RCC 7860 (cell line): Measurements from ENCODE around the gene NID1.
"Not testable (repeated sequence)": the region's sequence is repeated elsewhere in the genome, so short reads cannot be mapped to it uniquely, and the experiment has no call there.

ENCODE experiments used
- DNase-seq: peaks from one replicate; pipeline ENCODE4 v3.0.0-alpha.2; 2015; ENCODE audit warnings: low spot score
- FAIRE-seq: peaks from 2 replicates; lab custom pipeline; 2012; peaks lifted over from hg19 to GRCh38; lab: Jason Lieb, UNC

Gene NID1

DNA sequence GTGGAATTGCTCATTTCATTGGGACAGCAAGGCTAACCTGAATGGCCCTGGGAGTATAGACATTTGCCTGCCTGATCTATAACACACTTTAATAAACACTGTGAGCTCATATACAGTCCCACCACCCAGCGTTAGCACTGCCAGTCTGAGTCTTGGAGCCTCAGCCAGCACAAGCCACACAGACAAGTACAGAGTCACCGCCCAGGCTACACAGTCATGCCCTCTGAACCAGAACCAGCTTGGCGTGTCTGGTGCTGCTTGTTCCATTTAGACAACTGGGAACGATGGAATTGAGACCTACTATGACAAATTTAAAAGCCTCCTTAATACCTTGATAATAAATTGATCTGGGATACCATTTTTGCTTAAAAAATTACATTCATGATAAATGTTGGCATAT lies 31.6 kb downstream of the NID1 start:
- DNase-seq (no peak), FAIRE-seq (no peak)

DNA sequence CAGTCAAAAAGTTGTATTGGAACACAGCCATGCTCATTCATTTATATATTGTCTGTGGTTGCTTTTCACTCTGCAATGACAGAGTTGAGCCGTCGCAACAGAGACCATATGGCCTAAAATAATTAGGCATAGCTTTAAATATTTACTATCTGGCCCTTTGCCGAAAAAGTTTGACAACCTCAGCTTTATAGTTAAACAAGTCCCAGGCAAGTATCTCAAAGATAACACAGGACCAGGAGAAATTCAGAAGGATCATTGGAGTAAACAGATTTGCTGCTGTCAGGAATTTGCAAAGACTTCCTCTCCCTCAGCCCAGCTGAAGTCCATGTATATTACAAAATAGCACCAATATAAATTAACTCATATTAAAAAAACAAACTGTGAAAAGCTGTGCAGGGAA lies 34.4 kb downstream of the NID1 start:
- FAIRE-seq (no peak), DNase-seq (no peak)

DNA sequence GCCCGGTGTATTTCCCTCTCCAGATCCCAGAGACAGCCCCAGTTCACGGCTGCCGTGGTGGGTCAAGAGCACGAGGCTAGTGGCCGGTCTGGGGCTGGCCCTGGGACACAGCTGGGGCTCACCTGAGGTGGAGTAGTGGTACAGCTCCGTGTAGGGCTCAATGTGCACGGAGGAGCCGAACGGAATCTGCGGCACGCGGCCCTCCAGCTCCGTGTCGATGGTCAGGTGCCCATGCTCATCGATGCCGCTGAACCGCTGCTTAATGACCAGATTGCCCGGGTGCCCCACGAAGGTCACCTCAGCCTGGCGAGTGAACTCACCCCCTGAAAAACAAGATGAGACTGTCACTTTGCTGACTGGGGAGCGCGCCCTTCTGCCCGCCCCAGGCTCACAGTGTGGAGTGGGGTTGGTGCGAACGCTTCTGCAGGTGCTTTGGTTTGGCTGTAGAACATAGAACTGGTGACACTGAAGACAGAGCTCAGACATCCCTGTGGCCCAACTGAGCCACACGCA lies 35.4 kb downstream of the NID1 start:
- FAIRE-seq (no peak), DNase-seq (no peak)

DNA sequence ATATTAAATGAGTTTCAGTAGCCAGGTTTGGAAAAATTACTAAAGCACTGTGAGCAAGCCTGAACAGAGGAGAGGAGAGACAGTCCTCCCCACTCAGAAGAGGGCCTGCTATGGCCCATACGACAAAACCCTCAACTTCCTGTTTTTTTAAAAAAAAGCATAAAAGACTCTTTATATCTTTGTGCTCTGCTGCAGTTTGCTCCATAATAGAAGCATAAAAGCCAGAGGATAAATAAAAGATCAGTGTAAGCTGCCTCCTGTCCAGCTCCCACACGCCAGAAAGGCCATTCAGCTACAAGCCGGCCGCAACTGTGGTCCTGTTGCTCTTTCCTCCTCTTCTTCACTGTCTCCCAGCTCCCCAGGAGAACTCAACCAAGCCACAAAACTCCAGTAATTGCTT lies 37.8 kb downstream of the NID1 start:
- no peak for FAIRE-seq
- no peak for DNase-seq

DNA sequence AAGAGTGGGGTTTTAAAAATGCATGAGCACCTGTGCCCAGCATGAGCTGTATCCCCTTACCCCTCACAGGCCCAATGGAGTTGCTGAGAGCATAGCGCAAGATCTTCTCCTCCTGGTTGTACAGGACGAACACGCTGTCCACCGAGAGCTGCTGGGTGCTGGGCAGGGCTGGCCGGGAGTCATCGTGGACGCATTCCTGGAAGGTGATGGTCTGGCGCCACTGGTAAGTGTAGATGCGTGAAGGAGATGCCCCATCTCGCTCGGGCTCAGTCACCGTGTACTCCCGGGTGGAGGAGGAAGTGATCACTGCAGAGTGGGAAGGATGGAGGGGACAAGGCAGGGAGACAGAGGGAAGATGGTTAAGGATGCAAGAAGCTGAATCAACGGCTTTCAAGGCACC lies 39.1 kb downstream of the NID1 start:
- DNase-seq, result no peak
- no peak for FAIRE-seq

DNA sequence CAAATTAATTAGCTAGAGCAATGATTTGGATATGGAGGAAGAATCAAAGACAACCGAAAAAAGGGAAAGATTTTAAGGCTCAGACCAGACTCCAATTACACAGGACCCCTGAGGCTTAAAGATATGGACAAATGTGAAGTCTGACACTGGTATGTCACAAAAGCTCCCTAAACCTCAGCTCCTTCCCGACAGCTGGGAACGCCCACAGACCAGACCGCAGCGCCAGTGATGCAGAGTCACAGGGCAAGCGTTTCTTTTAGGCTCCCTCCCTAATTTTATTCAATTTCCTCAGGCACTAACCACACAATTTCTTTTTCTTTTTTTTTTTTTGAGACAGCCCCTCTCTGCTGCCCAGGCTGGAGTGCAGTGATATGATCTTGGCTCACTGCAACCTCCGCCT lies 40.2 kb downstream of the NID1 start:
- DNase-seq (no peak), FAIRE-seq (no peak)

DNA sequence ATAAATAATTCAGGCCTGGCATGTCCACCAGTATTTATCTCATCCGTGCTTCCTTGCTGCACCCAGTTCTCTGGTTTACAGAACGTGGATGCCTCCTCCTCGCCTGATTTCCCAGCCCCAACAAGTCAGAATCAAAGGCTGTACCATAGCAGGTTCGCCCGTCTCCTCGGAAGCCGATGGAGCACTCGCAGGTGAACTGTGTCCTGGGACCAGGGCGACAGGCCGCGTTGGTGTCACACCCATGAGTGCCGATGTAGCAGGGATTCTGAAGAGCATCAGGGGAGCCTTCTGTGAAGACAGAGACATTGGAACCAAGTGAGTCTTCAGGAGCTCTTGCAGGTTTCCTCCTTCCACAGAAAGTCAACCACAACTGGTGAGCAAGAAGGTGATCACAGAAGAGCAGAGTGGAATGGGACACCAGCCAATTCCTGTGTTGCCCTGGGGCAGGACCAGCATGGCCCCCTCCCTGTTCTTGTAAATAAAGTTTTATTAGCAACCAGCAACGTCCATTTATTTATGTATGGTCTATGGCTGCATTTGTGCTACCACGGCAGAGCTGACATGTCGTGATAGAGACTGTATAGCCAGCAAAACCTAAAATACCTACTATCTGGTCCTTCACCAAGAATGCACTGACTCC lies 40.8 kb downstream of the NID1 start:
- FAIRE-seq (no peak), DNase-seq (no peak)

DNA sequence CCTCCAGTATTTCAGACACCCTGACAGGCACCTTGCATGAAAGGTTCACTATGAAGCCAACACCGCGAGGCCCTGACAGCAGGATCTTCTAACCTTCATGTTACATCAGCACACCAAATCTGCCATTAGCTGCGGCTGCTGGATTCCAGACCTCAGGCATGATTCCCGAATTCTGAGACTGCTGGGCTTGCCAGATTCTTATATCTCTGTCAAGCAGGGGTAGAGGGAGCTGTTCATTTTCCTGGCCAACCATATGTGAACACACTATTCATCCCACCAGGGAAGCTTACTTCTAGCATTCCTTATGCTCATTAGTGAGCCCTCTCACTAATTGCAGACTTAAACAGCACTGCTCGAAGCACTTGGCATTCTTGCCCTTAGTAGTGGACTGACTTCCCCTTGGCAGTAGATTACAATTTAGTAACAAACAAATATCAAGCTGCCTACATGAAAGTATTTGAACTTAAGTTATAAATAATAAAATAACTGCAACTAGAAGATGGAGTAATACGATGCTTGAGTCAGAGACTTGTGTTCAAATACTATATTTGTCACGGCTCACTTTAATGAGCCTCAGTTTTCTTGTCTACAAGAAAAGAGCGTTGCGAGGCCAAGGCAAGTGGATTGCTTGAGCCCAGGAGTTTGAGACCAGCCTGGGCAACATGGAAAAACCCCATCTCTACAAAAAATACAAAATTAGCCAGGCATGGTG lies 43.3 kb downstream of the NID1 start:
- FAIRE-seq (no peak), DNase-seq (no peak)

DNA sequence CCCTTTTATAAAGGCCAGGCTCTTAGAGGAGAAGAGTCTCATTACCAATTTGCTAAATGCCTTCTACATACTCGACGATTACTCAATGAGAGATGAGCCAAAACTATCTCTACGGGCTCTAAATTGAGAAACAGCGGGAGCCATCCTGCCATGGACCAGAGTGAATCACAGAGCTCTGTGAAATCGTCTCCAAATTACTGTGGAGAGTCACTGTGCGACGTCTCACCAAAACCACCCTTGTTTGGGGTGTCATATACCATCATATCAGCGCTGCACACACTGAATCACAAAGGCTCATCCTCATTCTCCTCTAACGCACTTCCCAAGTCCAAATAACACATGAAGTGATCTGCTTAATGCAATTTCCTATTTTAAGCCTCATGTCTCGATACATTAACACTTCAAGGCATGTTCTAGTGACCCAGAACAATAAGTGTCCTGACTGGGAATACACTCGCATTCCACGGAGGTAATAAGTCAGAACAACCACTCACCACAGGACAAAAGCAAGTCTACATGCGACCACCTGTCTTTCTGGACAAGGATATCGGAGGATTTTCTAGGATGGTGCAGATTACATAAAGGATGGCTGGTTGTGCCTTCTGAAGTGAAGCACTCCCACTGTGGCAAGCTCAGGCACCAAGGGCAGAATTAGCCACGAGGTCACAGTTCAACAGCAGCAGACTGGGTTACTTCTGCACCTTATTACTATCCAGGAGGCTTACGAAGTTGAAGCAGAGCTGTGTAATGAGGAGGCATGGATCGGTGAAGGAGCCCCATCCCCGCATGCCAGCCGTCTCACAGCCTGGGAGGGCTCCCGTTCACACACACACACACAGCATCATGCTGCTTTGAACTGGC lies 44.3 kb downstream of the NID1 start:
- no peak for FAIRE-seq
- DNase-seq, result no peak

DNA sequence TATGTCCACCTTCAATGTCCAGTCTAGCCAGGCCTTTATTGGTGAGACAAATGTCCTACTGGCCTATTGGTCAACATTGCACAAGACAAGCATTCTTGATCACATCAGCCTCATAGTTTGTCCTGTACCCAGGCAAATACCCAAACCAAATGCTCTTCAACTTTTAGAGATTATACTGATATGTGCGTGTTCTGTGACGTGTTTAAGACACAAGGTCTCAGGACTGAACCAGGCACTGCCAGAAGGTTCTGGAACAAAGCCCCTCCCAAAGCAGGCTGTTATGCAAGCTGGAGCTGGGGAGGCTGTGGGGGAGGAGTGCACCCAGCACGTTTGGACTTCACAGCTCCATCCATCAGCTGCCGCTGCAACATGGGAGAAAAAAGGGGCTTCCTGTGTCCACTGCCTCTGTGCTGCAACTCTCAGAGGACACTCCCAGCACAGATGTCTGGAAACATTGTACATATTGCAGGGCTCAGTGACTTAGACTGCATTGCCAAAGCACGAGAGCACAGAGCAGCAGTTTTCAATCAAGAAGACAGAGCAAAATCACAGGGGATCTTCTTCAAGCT lies 45.9 kb downstream of the NID1 start:
- FAIRE-seq, result no peak
- DNase-seq, result no peak

DNA sequence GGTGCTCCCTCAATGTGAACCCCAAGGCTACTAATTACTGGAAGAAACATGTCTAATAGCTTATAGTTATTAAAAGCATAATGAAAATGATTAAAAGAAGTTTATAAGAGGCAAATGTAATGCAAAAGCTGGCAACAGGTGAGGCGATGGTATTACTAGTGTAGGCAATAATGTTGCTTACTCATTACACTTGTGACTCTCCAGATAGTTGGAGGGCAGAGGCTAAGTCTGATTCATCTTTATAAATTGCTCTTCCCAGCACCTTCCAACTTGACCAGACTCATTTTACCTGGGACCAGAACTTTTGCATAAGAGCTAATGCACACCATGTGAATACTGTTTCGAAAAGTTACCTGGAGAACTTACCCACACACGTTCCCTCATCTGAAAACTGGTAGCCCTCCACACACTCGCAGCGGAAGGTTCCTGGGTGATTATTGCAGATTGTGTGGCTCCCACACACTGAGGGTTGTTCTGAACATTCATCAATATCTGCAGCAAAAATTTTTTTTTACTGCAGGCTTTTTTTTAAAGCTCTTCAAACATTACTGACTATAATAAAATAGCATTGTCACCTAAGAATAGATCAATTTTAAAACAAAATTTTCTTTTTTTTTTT lies 48.0 kb downstream of the NID1 start:
- DNase-seq (no peak), FAIRE-seq (no peak)

DNA sequence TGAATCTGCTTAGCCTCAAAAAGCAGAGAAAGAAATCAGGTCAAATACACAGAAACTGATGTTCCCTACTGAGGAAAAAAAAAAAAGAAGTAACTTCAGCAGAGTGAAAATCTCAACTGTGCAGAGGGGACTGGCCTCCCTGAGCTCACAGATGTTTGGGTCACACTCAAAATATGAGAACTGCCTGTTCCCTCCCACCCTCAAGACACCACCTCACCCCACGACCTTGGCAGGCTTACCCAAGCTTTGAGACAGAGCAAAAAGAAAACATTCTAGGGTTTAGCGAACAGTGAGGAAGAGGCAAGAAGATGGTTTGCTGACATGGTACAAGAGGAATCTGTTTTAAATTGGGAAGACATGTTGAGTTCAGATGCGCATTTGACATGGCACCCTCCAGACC lies 48.8 kb downstream of the NID1 start:
- FAIRE-seq, result no peak

DNA sequence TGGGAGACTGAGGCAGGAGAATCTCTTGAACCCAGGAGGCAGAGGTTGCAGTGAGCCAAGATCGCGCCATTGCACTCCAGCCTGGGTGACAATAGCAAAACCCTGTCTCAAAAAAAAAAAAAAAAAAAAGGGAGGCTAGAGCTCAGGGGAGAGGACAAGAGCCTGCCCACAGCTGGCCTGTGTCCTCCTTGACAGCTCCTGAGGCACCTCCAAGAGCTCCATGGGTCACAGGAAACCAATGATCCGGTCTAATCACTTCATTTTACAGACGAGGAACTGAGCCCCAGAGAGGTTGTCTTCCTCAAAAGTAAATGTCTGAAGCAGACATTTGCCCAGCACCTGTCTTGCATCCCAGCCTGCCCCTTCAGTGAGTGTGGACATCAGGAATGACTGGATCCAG lies 49.4 kb downstream of the NID1 start:
- DNase-seq (no peak), FAIRE-seq (no peak)

More for the DNA sequence above, 48.8 kb downstream of the NID1 start:
- no peak for DNase-seq

DNA sequence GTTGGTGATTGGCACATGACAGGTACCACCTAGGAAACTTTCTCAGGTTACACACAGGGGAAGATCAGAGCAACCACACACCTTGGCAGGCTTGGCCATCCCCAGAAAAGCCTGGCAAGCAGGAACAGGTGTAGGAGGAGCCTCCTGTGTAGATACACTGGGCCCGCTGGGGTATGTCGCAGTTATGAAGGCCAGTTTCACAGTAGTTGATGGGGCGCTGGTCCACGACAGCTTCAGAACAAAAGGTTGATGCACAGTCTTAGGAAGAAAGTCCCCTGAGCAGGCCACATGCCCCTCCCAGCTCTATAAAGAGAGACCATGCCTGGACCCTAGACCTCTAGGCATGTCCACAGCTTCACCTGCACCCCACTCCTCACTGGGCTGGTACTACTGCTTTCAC lies 51.6 kb downstream of the NID1 start:
- DNase-seq, result no peak
- FAIRE-seq, result no peak

DNA sequence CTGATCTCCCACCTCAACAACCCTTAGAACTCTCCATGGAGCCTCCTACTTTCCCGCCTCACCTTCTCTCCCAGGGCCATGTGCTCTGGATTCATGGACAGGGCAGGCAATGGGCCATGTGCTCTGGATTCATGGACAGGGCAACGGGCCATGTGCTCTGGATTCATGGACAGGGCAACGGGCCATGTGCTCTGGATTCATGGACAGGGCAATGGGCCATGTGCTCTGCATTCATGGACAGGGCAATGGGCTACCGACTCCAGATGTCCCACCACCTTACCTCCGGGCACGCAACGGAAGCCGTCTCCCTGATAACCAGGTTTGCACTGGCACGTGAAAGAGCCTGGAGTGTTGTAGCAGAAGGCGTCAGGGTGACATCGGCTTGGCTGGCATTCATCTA lies 53.2 kb downstream of the NID1 start:
- DNase-seq (no peak), FAIRE-seq (no peak)

DNA sequence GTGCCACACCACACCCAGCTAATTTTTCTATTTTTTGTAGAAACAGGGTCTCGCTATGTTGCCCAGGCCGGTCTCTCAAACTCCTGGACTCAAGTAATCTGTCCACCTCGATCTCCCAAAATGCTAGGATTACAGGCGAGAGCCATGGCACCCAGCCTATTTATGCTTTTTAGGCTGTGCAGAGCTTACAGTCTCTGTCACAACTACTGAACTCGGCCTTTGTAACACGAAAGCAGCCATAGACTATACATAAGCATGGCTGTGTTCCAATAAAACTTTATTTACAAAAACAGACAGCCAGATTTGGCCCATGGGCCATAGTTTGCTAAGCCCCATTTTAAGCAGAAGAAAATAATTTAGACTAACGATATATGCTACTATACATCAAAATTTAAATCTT lies 54.4 kb downstream of the NID1 start:
- FAIRE-seq (no peak), DNase-seq (no peak)

DNA sequence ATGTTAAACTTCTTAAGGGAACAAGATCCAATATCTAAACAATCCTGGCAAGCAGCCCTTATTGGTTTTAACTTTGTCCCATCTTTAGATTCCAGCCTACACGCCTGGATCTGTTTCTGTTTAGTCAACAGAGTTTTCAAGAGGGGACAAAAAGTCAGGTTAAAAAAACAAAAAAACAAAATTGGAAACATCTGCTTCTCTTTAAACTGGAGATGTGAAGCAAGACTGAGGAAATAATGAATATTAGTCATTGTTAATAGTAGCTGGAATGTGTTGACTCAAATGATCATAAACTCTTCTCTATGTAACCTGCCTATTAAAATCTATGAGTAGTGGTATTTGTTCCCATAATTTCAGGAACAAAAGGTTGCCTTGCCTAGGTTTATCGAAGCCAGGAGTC lies 55.0 kb downstream of the NID1 start:
- DNase-seq (no peak), FAIRE-seq (no peak)

DNA sequence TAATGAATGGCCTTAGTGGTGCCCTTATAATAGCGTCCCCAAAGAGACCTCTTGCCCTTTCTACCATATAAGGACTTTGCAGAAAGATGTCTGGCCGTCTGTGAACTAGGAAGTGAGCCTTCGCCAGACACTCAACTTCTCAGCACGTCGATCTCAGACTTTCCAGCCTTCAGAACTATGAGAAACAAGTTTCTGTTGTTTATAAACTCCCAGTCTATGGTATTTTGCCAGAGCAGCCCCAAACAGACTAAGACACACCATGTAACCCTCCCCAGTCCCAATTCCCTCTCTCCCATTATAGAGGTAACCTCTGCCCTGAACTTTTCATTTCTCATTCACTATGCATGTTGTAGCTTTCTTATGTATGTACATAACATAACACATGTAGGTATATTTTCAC lies 55.7 kb downstream of the NID1 start:
- DNase-seq (no peak), FAIRE-seq (no peak)

DNA sequence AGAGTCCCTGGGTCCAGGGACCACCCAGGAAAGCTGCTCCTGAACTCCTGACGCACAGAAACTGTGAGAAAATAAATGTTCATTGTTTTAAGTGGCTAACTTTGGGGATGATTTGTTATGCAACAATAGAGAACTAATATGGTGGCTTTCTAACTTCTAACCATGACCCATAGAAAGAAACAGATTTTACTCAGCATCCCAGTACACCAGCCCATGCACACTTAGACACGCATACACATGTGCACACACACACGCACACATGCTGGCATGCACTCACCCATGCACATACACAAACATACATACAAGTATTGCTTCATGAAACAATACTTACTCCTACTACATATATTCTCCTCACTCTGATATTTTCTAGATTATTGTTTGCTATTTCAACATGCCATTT lies 57.1 kb downstream of the NID1 start:
- FAIRE-seq, result no peak
- DNase-seq, result no peak

DNA sequence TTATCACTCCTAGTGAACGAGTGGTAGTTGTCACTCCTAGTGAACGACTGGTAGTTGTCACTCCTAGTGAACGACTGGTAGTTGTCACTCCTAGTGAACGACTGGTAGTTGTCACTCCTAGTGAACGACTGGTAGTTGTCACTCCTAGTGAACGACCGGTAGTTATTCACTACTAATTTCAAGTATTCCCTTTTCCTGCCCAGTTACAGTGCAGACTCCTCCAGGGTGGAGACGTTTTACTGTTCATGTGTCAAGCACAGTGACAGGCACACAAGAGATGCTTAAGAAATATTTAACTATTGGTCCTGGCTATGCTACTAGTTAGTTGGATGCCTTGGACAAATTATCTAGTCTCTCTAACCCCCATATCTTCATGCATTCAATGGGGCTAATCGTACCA lies 61.8 kb downstream of the NID1 start:
- not testable (repeated sequence) for FAIRE-seq, DNase-seq

DNA sequence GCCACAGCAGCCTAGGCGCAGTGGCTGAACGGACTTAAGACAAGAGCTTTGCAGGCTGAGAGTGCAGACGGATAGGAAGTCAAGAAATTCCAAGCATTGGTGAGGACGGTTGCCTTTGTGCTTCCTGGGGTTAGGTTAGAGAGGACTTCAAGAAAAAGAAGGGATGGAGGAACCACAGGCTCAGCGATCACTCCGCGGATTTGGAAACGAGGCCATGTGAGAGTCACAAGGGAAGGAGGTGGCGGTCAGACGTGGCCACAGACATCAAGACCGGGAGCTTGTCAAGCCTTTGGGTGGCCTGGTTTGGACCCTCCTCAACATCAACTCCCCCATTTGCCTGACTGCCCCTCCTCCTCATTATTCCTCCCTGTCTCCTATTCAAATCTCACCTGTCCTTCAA lies 62.3 kb downstream of the NID1 start:
- FAIRE-seq (no peak), DNase-seq (no peak)
